Right atrium auricular region (tissue), 2 donors: ENCODE data around the gene KCNMB3. TPM values are rescaled to one million over a fixed set of nuclear protein-coding genes. Genes with fewer than 3 reads are reported as not detected.
"Not testable (repeated sequence)": the region's sequence is repeated elsewhere in the genome, so short reads cannot be mapped to it uniquely, and the experiment has no call there.

Experiments
- DNase-seq: peaks from one replicate; pipeline ENCODE4 v3.0.0-alpha.2; 2019; ENCODE audit warnings: low spot score
- H3K27ac ChIP-seq, 2 donors: fragments of 200-600 bp; sonication (generic); 1 replicate in 1 of 2; 2 replicates in 1 of 2; pipeline ENCODE4 v1.5.1; 2016 to 2019
- H3K27me3 ChIP-seq, 2 donors: fragments of 200-600 bp; sonication (generic); one replicate each; pipeline versions ENCODE4 v1.5.1 to v1.6.0; 2017 to 2019
- H3K36me3 ChIP-seq: fragments of 200-600 bp; sonication (generic); one replicate; pipeline ENCODE4 v1.5.1; 2016
- H3K4me1 ChIP-seq, 2 donors: fragments of 200-600 bp; sonication (generic); one replicate each; pipeline versions ENCODE4 v1.5.1 to v1.6.0; 2017 to 2019
- H3K4me3 ChIP-seq, 2 donors: fragments of 200-600 bp; sonication (generic); 1 replicate in 1 of 2; 2 replicates in 1 of 2; pipeline ENCODE4 v1.5.1; 2017 to 2019; ENCODE audit warnings: mild to moderate bottlenecking in 1 of 2, moderate library complexity in 1 of 2
- H3K9me3 ChIP-seq, 2 donors: fragments of 200-600 bp; sonication (generic); one replicate each; pipeline ENCODE4 v1.5.1; 2019
- CTCF ChIP-seq, 2 donors: fragments of 200-600 bp; sonication (generic); IDR thresholded peaks; one replicate each; pipeline ENCODE4 v1.5.1; 2019; ENCODE audit warnings: antibody characterized with exemption in 2 of 2
- total RNA-seq, 2 donors: library from RNA; depleted of rRNA; stranded (reverse); fragments of >200 nt; gene quantifications; one replicate each; pipeline ENCODE4 v1.1.0, GENCODE V29; 2016

The KCNMB3 gene
- total RNA-seq, 2 donors from 2014 or later, result 1.1 to 1.6 TPM

GRCh38 chr3:179244878-179245277, 6.0 kb downstream of the KCNMB3 start:
- Histone ChIP-seq H3K27me3 (no peaks in the 10 kb centered on the region), H3K36me3 (peaks cover under 1% of the 10 kb centered on the region), H3K9me3 (no peaks in the 10 kb centered on the region), H3K27ac (no peak overlapping the region), H3K4me1 (no peaks in the 10 kb centered on the region), H3K4me3 (no peak overlapping the region)
- DNase-seq, result no peak
- no peak for TF ChIP-seq CTCF (IDR thresholded peaks at IDR 0.05)

- not testable (repeated sequence) for H3K36me3 ChIP-seq, DNase-seq
Observed at GRCh38 chr3:179242859-179243258, 8.1 kb downstream of the KCNMB3 start.

GRCh38 chr3:179240299-179240698, 10.6 kb downstream of the KCNMB3 start:
- not testable (repeated sequence) for H3K27me3 ChIP-seq, DNase-seq, H3K9me3 ChIP-seq, H3K4me1 ChIP-seq, H3K27ac ChIP-seq, H3K36me3 ChIP-seq, H3K4me3 ChIP-seq

More at GRCh38 chr3:179242859-179243258, 8.1 kb downstream of the KCNMB3 start:
- not testable (repeated sequence) for H3K9me3 ChIP-seq, H3K4me1 ChIP-seq, H3K27me3 ChIP-seq, H3K27ac ChIP-seq, H3K4me3 ChIP-seq

GRCh38 chr3:179236669-179237301, 14.1 kb downstream of the KCNMB3 start:
- Histone ChIP-seq H3K27me3 (no peaks in the 10 kb centered on the region), H3K4me3 (no peak overlapping the region), H3K9me3 (no peaks in the 10 kb centered on the region), H3K27ac (no peak overlapping the region), H3K4me1 (no peaks in the 10 kb centered on the region), H3K36me3 (peaks cover under 1% of the 10 kb centered on the region)
- no peak for DNase-seq
- no peak for TF ChIP-seq CTCF (IDR thresholded peaks at IDR 0.05)

GRCh38 chr3:179234199-179234598, 16.7 kb downstream of the KCNMB3 start:
- Histone ChIP-seq H3K4me1 (no peaks in the 10 kb centered on the region), H3K27ac (no peak overlapping the region), H3K4me3 (no peak overlapping the region), H3K27me3 (no peaks in the 10 kb centered on the region), H3K9me3 (no peaks in the 10 kb centered on the region), H3K36me3 (peaks cover 22% of the 10 kb centered on the region)
- no peak for DNase-seq
- TF ChIP-seq CTCF (IDR thresholded peaks at IDR 0.05), result no peak

- no peaks in the 10 kb centered on the region for H3K4me1 ChIP-seq
- DNase-seq, result no peak
- no peak for TF ChIP-seq CTCF (IDR thresholded peaks at IDR 0.05)
- H3K27me3 ChIP-seq, result no peaks in the 10 kb centered on the region
- H3K4me3 ChIP-seq, result no peak overlapping the region
- H3K27ac ChIP-seq, result no peak overlapping the region
- no peaks in the 10 kb centered on the region for H3K9me3 ChIP-seq
- peaks cover 22% of the 10 kb centered on the region for H3K36me3 ChIP-seq
Observed at GRCh38 chr3:179233043-179233442, 17.9 kb downstream of the KCNMB3 start.

- Histone ChIP-seq H3K4me3 (no peak overlapping the region), H3K36me3 (peaks cover 42% of the 10 kb centered on the region), H3K27ac (no peak overlapping the region), H3K4me1 (no peaks in the 10 kb centered on the region), H3K9me3 (no peaks in the 10 kb centered on the region), H3K27me3 (no peaks in the 10 kb centered on the region)
- DNase-seq, result no peak
- TF ChIP-seq CTCF (IDR thresholded peaks at IDR 0.05), result no peak
Observed at GRCh38 chr3:179229177-179229576, 21.7 kb downstream of the KCNMB3 start.
